Measurements from ENCODE around the gene ZNF674.

- TF ChIP-seq MYC (IDR thresholded peaks at IDR 0.05; ENCODE audit: low read depth, low read length) (no peak), CTCF (IDR thresholded peaks at IDR 0.05; ENCODE audit: extremely low read depth in 1 of 2, insufficient read depth in 1 of 2, low read depth in 1 of 2, low read length in 2 of 2) (no peak), POLR2AphosphoS5 (IDR thresholded peaks at IDR 0.05; ENCODE audit: insufficient read depth, low read depth, low read length) (no peak), GATA2 (IDR thresholded peaks at IDR 0.05; ENCODE audit: insufficient read depth, insufficient read length, low read depth, low read length) (no peak), EZH2 (IDR thresholded peaks at IDR 0.05; ENCODE audit: borderline replicate concordance, low read depth, low read length, severe bottlenecking) (no peak), MAX (IDR thresholded peaks at IDR 0.05; ENCODE audit: insufficient read depth, insufficient read length) (no peak)
Observed at GRCh38 chrX:46553935-46554334, 8.7 kb upstream of the ZNF674 start.

Data from endothelial cell of umbilical vein (primary cell).